Brain microvascular endothelial cell (primary cell): ENCODE results near the gene CLEC20A.

Experiments used
- DNase-seq: peaks from one replicate; pipeline ENCODE4 v3.0.0-alpha.2; 2020
- H3K27ac ChIP-seq: fragments of 250-450 bp; sonication (Bioruptor Pico); 2 replicates; pipeline ENCODE4 v1.5.1; 2020; ENCODE audit warnings: mild to moderate bottlenecking, moderate library complexity
- H3K27me3 ChIP-seq: fragments of 250-450 bp; sonication (Bioruptor Pico); replicated peaks from 2 replicates; pipeline ENCODE4 v1.5.1; 2020; ENCODE audit warnings: mild to moderate bottlenecking
- H3K36me3 ChIP-seq: fragments of 250-450 bp; sonication (Bioruptor Pico); replicated peaks from 2 replicates; pipeline ENCODE4 v1.5.1; 2020; ENCODE audit warnings: mild to moderate bottlenecking
- H3K4me3 ChIP-seq: 2 replicates; pipeline ENCODE4 v1.5.1; 2011; ENCODE audit warnings: low read depth, mild to moderate bottlenecking, control low read depth, low read length, moderate library complexity
- CTCF ChIP-seq: IDR thresholded peaks from 2 replicates; pipeline ENCODE4 v1.5.1; 2011; ENCODE audit warnings: low read depth, mild to moderate bottlenecking, moderate library complexity, low read length, control low read depth, inconsistent platforms; ENCODE audit errors: missing control alignments
- in situ Hi-C: cut with HindIII; loops from 2 replicates; pipeline ENCODE4 v1.10.0; 2017; ENCODE audit warnings: low sequenced_read_pairs, low pct_ligation_motif_present

Gene CLEC20A

DNA sequence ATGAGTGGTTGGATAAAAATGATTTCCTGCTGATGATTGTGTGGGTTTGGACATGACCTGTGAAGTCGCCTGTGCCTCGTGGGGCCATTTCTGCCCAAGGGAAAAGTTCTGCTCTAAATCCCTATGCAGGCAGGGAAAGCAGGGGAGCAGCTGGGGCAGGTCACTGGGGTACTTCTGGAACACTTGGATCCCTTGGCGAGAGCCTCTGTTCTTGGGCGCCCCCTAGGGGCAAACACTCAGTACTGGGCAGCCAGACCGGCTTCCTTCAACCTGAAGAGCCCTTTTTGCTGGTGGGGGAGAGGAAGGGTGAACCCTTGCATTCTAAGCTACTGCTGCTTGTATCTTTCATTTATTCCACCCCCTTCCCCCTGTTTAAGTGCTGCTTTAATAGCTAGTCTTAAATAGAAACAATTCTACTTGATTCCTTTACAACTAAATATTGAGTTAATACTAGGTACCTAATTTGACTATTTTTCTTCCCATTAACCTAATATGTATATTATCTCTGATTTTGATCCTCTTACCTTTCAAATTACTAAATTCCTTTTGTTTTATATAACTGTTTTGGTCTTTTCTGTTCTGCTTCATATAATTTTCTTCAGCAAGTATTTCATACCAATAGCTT, 5.1 kb upstream of the CLEC20A start:
- Histone ChIP-seq H3K4me3 (no peak overlapping the region), H3K27me3 (no peaks in the 10 kb centered on the region), H3K27ac (no peak overlapping the region), H3K36me3 (no peaks in the 10 kb centered on the region)
- peak; percentile 60 for DNase-seq
- in situ Hi-C loops, result no loop called here
- peak; percentile 99 for TF ChIP-seq CTCF

DNA sequence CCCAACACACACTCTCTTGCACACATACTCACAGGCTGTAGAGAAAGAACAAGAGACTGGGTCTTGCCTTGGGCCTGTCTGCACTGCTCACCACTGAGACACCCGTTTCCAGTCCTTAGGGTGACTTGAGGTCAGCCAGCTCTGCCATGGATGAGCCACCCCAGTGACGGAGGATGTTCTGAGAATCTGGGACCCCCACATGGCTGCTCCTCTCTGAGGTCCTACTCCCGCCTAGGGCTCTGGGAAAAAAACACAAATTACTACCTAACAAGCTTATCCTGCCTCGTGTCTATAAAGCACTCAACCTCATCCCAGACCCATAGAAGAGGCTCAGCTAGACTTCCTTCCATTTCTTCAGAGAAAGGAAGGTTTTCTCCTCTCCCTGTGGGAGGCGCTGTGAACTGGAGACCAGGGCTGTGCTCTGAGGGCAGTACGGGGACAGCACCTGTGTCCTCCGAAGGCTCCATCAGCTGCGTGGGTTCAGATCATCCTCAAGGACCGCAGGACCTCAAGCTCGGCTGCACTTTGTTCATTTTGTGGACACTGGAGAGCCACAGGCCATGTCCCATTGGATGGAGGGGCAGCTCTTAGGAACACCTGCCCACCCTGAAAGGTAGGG, 4.3 kb upstream of the CLEC20A start:
- H3K36me3 ChIP-seq, result no peaks in the 10 kb centered on the region
- H3K4me3 ChIP-seq, result no peak overlapping the region
- TF ChIP-seq CTCF, result peak; percentile 17
- no peak overlapping the region for H3K27ac ChIP-seq
- H3K27me3 ChIP-seq, result no peaks in the 10 kb centered on the region
- in situ Hi-C loops, result no loop called here
- DNase-seq, result no peak

DNA sequence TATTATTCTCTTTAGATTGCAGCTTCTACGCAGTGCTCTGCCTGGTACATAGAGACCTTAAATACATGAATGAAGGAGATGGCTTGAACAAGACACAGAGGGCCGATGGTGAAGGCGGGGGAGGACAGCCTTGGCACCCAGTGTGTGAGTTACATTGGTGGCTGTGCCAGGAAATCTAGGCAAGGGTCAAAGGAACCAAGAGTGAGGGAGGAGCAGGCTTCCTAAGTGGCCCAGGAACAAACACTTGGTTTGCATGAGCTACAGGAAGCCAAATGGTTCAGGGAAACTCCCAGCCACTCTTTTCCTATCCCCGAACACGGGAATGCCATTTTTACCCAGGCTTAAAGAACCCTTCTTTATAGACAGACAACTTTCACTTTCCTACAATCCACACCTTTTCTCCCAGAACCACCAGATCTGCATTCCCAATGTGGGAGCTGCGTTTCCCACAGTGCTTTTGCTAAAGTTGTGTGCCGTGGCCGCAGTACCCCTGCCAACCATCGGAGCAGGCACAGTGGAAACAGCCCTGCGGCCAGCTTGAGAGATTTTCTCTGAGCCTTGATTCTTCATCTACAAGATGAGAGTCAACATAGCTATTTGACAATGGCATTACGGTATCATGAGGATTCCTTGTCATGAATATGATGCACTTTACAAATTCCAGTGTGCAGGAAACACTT, 3.5 kb upstream of the CLEC20A start:
- no peaks in the 10 kb centered on the region for H3K27me3 ChIP-seq
- H3K36me3 ChIP-seq, result no peaks in the 10 kb centered on the region
- H3K27ac ChIP-seq, result no peak overlapping the region
- no peak for DNase-seq
- H3K4me3 ChIP-seq, result no peak overlapping the region
- in situ Hi-C loops, result no loop called here
- TF ChIP-seq CTCF, result peak; percentile 58

GRCh38 chr1:178498896-178499675, 2.3 kb upstream of the CLEC20A start:
- Histone ChIP-seq H3K27me3 (no peaks in the 10 kb centered on the region), H3K27ac (no peak overlapping the region), H3K36me3 (no peaks in the 10 kb centered on the region), H3K4me3 (no peak overlapping the region)
- TF ChIP-seq CTCF, result no peak
- no peak for DNase-seq
- in situ Hi-C loops, result no loop called here

- H3K27me3 ChIP-seq, result no peaks in the 10 kb centered on the region
- H3K4me3 ChIP-seq, result no peak overlapping the region
- no peak for TF ChIP-seq CTCF
- no peak for DNase-seq
- no peaks in the 10 kb centered on the region for H3K36me3 ChIP-seq
- no peak overlapping the region for H3K27ac ChIP-seq
- in situ Hi-C loops, result no loop called here
These were observed 1.2 kb upstream of the CLEC20A start for GRCh38 chr1:178497903-178498478.
